ENCODE measurements around the gene TBCE.

The TBCE gene
- total RNA-seq, result 6.8 to 7.2 reads per million in 2 donors

DNA sequence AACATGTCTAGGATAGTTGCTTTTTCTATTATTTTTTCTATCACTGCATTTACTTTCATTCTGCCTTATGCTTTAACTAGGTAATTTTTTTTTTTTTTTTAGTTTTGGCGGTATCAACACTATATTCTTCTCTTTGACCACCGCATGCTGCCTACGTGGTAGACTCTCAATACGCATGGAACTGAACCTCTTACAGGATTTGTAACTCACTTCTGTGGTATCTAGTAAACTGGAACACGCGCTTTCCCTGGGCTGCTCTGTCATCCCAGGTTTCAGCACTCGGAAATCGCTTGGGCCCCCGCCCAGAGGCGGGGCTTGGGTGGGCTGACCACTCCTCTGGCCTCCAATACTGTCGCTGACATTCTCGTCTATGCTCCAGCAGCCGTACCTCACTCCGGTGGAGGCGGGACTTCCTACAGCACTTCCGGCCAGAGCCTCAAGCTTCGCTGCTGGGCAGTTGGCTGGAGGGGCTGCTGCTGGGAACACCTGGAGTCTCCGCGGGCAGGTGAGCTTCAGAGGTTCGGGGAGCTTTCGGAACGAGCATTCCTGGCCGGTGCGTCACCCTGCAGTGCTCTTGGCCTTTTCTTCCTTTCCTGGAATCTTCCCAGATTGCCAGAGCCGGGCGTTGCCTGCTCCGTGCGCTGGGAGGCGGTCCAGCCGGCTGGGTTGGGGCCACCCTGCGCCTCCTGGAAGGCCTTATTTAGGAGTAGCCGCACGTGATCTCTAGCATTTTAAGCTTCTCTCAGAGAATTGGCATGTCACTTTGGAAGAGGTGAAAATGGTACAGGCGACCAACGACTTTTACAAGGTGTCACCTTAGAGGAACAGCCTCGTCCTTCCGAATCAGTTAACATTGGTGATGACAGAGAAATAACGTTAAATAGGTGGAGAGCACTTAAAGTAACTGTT, at the start of gene TBCE:
TBCE (plus strand) TSS at position 428 of the 909 bp plus-strand sequence. CDS start 12,623 bp downstream, outside the sequence.
- peak; percentile 54 for DNase-seq

DNA sequence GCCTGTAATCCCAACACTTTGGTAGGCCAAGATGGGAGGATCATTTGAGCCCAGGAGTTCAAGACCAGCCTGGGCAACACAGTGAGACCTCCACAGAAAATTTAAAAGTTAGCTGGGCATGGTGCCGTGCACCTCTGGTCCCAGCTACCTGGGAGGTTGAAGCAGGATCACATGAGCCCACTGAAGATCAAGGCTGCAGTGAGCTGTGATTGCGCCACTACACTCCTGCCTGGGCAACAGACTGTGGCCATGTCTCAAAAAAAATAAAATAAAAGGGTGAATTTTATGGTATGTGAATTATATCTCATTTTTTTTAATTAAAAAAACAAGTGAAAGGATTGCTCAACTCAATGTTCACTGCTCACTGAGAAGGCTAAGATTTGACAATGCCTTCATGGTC, 48.0 kb upstream of the TBCE start:
- no peak for DNase-seq

DNA sequence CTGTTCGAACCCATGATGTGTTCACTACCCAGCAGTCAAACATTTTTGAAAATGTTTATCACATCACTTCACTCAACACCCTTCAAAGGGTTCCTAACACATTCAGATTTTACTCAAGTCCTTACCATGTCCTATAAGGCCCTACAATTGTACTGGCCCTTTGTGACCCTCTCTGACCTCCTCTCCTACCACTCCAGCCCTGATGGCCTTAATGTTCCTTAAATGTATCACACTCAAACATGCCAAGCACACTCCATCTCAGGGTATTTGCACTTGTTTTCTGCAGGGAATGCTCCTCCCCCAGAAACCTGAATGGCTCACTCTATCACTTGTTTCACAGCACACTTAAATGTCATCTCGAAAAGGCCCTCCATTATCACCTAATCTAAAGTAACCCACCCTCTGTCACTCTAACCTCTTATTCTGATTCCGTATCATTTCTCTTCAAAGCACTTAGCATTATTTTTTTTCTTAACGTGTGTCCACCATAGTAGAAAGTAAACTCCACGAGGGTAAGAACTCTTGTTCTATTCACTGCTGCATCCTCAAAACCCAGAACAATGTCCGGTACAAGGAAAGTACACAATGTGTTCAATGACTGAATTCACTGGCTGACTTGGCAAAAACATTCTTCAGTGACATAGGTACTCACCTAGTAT, 46.6 kb upstream of the TBCE start:
- DNase-seq, result no peak

GRCh38 chr1:235324296-235324695, 42.9 kb upstream of the TBCE start:
- DNase-seq, result no peak

GRCh38 chr1:235325139-235325538, 42.1 kb upstream of the TBCE start:
- no peak for DNase-seq

GRCh38 chr1:235325854-235326253, 41.4 kb upstream of the TBCE start:
- no peak for DNase-seq

DNA sequence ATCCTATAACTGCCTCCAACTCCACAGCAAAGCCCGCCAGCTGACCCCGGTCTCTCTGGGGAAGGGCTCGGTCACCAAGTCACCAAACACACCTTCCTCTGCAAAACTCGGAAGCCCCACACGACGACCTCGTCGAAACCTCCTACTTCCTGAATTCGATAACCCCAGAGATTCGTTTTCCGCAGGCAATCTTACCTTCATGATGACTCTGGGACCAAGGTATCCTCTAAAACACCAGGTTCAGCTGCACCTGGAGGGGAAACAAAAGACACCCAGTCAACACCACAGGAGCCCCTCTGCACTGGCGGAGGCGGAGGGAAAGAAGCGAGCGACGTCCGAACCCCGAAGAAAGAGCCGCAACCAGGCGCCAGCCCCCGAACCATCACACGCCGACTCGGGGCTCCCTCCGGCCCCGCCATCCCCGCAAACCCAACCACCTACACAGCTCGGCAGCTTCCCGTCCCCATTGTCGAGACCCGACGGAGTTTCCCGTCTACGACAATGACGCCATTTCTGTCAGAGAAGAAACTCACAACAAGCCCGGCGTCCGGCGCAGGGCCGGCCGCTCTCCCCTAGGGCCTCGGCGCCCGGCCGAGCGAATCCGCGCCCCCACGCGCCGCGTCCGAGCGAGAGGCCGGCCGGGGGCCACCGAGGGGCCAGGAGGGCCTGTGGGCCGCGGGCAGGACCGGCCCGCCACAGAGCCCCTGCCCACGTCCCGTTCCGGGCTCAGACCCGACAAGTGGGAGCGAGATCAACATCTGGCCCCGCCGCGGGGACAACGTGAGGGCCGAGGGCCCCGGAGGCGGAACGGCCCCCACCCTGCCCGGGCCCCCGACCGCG, 40.3 kb upstream of the TBCE start:
- peak; percentile 46 for DNase-seq

GRCh38 chr1:235327559-235328270, 39.5 kb upstream of the TBCE start, which contains the start of gene ARID4B:
TSS of gene ARID4B (minus strand) at chr1:235328179. CDS start at chr1:235326919, 1,260 bp downstream.
- peak; percentile 37 for DNase-seq

DNA sequence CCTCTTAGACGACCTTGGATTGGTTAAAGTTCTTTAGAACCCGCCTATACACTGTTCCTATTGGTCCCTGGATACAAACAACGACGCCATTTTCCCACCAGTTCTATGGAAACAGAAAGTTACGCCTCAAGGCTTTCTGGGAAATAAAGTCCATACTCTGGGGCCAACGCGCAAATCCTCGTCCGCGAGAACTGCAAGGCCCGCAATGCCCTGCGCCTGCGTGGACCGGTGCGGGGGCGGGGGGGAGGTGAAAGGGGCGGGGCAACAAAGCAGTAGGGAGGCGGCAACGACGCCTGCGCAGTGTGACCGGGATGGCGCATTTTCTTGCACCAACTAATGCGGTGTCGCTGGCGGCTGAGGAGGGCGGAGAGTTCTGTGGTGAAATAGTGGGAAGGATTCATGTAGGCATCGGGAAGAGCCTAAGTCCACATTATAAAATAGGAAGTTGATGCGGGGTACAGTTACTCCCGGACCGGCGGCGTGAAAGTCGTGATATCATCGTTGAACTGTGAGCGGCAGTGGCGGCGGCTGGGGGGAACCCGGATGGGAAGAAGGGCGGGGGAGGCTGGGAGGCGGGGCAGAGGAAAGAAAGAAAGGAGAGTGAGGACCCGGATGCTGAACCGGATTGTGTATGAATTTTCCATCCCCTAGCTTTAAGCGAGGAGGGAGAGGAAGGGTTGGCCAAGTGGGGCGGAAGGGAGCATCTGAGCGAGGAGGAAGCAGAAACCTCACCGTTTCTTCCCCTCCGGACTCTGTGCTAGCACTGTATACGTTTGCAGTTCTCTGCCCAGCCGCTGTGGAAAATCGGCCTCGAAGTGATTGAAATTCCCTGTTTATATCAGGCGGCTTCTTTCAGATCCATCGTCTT, 38.7 kb upstream of the TBCE start, which contains the start of gene GGPS1:
GGPS1 (plus strand) TSS at position 300 of the 868 bp plus-strand sequence. CDS start 6,695 bp downstream, outside the sequence.
- peak; percentile 100 for DNase-seq

DNA sequence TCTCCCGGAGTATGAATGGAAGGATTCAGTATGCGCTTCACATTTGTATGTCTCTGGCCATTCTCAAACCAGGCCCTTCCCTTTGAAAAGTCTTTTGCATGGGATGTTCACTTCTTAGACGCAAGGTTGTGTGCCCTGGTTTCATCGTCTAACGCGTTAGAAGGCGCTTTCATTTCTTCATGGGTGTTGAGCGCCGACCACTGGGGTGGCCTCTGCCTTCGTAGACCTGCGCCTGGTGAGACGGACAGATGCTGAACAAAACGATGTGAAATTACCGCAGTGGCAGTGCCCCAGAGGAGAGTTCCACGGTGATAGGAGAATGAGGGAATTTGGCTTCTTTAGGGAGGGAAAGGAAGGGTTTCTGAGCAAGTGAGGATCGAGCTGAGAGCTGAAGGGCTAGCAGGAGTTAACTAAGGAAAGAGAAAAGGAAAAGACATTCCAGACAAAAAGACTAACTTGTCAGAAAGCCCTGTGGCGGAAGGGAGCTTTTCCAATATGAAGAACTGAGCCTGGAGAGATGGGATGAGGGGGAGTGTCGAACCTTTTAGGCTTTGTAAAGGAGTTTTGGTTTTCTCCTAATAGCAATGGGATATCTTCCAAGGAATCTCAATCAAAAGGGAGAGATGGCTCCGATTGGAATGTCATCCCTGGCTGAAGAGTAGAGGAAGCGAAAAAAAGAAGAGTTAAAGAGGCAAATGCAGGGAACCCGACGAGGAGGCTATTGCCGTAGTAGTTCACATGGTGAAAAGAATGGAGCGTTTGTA, 37.9 kb upstream of the TBCE start:
- DNase-seq, result no peak

DNA sequence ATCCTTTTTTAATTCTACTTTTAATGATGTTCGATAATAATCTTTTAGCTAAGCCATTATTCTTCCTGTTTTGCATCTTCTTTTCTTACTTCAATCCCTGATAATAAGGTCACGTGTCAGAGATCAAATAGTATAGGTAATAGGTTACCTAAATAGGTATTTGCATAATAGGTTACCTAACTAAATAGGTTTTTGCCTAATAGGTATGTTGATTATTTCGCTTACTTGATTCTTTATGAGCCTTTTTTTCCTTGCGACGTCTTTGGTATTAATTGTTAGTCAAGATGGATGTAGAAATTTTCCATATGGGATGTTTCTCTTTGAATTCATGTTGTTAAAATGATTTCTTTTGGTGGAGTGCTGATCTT, 36.3 kb upstream of the TBCE start:
- DNase-seq, result no peak

GRCh38 chr1:235331401-235331800, 35.8 kb upstream of the TBCE start:
- no peak for DNase-seq

DNA sequence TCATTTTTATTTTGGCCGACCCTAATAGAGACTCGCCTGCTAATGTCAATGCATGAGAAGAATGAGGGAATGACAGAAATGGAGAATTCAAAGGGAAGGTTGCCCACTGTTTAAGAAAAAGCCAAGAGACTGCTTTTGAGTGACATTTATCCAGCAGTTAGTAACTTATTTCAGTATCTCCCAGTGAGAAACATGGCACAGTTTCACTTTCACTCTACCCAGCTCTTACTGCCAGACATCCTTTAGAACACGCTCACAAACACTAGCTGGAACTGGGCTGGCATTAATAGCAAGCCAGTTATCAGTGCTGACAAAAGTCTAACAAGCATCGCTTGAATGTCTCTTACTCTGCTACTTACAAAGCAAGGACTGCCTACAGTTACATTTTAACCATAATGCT, 30.3 kb upstream of the TBCE start:
- no peak for DNase-seq

DNA sequence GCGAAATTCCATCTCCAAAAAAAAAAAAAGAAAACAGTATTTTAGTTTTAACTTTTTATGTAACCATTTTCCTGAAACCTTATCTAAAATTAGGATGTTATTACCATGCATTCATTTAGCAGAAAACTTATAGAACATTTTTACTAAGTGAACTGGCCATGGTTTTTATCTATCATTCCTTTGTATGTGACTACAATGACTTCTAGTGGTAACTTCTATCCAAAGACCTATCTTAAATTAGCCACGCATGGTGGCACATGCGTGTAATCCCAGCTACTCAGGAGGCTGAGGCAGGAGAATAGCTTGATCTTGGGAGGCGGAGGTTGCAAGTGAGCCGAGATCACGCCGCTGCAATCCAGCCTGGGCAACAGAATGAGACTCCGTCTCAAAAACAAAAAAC, 27.5 kb upstream of the TBCE start:
- DNase-seq, result no peak

DNA sequence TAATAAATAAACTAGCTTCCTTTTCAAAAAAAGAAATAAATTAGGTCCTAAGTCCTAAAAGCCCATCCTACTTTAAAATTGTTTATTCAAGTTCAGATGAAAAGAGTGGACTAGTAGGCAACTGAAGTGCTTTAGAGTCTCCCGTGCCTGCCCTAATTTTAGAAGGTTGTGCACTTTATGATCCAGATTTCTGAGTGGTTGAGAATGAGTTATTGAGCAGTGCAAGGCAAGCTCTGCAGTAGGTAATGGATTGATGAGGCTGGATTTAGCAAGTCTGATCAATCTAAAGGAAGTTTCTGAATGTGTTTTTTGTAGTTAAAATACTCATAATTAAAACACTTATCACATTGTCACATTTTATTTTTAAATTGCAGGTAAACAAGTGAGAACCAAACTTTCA, 25.9 kb upstream of the TBCE start:
- DNase-seq, result no peak

DNA sequence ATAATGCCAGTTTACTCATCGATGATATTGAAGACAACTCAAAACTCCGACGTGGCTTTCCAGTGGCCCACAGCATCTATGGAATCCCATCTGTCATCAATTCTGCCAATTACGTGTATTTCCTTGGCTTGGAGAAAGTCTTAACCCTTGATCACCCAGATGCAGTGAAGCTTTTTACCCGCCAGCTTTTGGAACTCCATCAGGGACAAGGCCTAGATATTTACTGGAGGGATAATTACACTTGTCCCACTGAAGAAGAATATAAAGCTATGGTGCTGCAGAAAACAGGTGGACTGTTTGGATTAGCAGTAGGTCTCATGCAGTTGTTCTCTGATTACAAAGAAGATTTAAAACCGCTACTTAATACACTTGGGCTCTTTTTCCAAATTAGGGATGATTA, 25.2 kb upstream of the TBCE start:
- DNase-seq, result no peak

DNA sequence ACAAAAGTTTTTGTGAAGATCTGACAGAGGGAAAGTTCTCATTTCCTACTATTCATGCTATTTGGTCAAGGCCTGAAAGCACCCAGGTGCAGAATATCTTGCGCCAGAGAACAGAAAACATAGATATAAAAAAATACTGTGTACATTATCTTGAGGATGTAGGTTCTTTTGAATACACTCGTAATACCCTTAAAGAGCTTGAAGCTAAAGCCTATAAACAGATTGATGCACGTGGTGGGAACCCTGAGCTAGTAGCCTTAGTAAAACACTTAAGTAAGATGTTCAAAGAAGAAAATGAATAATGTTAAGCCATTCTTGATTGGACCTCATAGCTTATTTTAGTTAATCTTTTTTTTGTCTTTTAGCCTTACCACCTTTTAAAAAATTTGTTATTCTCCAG, 24.8 kb upstream of the TBCE start:
- DNase-seq, result no peak

- DNase-seq, result no peak
Observed at GRCh38 chr1:235343726-235344125, 23.5 kb upstream of the TBCE start.

DNA sequence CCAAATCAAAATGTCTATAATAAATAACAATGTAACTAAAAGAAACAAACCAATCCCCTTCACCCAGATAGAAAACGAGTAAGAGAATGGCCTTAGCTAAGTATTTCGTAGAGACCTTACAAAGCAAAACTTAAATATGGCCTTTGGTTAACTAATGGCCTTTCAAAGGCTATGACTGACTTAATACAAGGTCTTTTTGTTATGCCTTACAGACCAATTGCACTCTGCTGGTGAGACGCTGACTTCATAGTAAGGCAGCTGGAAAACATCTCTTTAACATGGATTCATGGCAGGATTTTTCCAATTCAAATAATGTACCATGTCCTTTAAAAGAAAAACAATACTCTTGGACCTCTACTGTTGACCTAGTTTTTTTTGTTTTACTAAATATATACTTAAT, 15.8 kb upstream of the TBCE start:
- no peak for DNase-seq

DNA sequence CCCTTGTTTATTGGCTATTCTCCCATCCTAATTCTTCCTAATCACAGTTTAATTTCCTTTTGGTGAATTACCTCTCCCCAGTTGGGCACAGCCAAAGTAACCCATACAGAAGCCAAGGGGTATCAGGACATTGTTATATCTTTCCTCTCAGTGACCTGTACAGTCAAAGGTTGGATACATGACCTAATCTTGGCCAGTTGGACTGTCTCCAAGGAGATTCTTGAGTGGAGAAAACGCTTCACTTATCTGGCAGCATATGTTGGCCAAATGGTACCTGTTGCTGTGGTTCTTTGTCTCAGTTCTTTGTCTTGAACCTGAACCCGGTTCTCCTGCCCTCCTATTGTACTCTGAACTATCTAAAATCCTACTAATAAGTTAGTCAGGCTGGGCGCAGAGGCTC, 15.3 kb upstream of the TBCE start:
- no peak for DNase-seq
